ENCODE data around the gene REG1A.

REG1A gene, protein sequence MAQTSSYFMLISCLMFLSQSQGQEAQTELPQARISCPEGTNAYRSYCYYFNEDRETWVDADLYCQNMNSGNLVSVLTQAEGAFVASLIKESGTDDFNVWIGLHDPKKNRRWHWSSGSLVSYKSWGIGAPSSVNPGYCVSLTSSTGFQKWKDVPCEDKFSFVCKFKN

GRCh38 chr2:79120194-79120713, at the start of gene REG1A:
TSS of gene REG1A (plus strand) at chr2:79120488. CDS start at chr2:79120862, 374 bp downstream.
- in situ Hi-C loops (cut with HindIII; ENCODE audit: low pct_unique_long_range_greater_than_20kb, low sequenced_read_pairs), result no loop called here
- TF ChIP-seq JUND (IDR thresholded peaks at IDR 0.05; ENCODE audit: low read depth), result no peak
- no peak for DNase-seq (ENCODE audit: low read depth in 1 of 2, low spot score in 1 of 2)

DNA sequence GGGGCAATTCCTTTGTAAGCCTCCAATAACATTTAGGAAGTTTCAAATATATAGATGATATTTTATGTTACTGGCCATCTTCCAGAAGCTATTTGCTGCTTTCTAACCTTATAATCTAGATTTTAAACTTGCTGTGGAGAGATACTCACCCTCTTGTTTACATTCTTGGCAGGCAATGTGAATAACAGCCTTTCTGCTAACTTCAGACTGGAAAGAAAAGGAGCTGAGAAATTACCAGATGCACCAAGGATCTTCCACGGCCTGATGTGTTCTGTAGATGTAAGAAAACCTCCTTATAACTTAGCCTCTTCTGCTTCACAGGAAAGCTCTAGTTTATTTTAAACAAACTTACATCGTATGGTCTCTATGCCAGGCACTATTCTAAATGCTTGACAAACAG, 49.2 kb upstream of the REG1A start:
- no peak for DNase-seq (ENCODE audit: low read depth in 1 of 2, low spot score in 1 of 2)
- no peak for TF ChIP-seq JUND (IDR thresholded peaks at IDR 0.05; ENCODE audit: low read depth)
- in situ Hi-C loops (cut with HindIII; ENCODE audit: low pct_unique_long_range_greater_than_20kb, low sequenced_read_pairs), result no loop called here

DNA sequence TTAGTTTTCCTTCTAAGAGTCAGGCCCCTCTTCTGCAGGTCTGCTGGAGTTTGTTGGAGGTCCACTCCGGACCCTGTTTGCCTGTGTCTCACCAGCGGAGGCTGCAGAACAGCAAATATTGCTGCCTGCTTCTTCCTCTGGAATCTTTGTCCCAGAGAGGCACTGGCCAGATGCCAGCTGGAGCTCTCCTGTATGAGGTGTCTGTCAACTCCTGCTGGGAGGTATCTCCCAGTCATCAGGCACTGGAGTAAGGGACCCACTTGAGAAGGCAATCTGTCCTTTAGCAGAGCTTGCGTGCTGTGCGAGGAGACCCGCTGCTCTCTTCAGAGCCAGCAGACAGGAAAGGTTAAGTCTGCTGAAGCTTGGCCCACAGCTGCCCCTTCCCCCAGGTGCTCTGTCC, 37.3 kb upstream of the REG1A start:
- in situ Hi-C loops (cut with HindIII; ENCODE audit: low pct_unique_long_range_greater_than_20kb, low sequenced_read_pairs), result no loop called here
- no peak for DNase-seq (ENCODE audit: low read depth in 1 of 2, low spot score in 1 of 2)
- TF ChIP-seq JUND (IDR thresholded peaks at IDR 0.05; ENCODE audit: low read depth), result no peak

DNA sequence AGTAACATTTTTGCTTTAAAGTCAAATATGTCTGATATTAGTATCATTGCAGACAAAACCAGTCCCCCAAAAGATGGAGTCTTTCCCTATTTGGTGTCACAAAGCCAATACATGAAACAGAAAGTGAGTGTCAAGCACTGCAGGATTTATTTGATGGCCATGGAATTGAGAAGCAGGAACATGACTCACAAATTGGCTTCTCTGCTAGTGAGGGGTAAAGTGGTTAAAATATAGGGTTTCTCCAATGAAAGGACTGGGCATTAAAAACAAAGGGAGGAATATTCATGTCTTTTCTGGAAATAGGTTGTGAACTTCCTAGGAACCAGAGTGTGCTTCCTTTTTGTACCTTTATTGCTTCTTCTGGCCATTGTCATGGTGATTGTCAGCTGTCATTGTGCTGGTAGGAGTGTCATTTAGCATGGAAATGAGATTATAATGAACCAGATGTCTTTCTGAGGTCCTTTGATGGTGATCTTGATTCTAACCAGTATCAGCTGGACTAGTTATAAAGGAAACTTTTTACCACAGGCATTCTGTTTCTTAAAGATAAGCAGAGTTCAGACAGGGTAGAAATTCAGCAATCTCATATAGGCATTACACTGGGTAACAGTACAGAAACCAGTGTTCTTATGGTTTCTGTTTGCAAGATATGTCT, 36.6 kb upstream of the REG1A start:
- no peak for DNase-seq (ENCODE audit: low read depth in 1 of 2, low spot score in 1 of 2)
- in situ Hi-C loops (cut with HindIII; ENCODE audit: low pct_unique_long_range_greater_than_20kb, low sequenced_read_pairs), result no loop called here
- TF ChIP-seq JUND (IDR thresholded peaks at IDR 0.05; ENCODE audit: low read depth), result no peak

- in situ Hi-C loops (cut with HindIII; ENCODE audit: low pct_unique_long_range_greater_than_20kb, low sequenced_read_pairs), result no loop called here
- TF ChIP-seq JUND (IDR thresholded peaks at IDR 0.05; ENCODE audit: low read depth), result no peak
- DNase-seq (ENCODE audit: low read depth in 1 of 2, low spot score in 1 of 2), result no peak
Observed at GRCh38 chr2:79084495-79085135, 35.7 kb upstream of the REG1A start.

DNA sequence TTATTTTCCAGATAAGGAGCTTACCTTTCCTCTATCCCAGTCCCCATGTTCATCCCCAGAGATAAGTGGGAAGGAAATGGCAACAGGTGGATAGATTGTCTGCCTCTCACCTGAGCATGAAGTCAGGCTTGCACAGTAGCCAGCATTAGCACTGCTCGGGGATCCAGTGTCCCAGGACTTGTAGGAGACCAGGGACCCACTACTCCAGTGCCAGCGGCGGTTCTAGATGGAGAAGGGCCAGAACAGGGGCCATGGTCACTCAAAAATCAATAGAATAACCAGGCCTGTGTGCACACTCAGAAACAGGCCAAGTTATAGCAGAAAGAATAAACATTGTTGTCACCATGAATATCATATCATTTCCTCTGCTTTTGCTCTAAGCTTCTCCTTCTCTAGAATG, 34.9 kb upstream of the REG1A start:
- in situ Hi-C loops (cut with HindIII; ENCODE audit: low pct_unique_long_range_greater_than_20kb, low sequenced_read_pairs), result no loop called here
- no peak for TF ChIP-seq JUND (IDR thresholded peaks at IDR 0.05; ENCODE audit: low read depth)
- no peak for DNase-seq (ENCODE audit: low read depth in 1 of 2, low spot score in 1 of 2)

DNA sequence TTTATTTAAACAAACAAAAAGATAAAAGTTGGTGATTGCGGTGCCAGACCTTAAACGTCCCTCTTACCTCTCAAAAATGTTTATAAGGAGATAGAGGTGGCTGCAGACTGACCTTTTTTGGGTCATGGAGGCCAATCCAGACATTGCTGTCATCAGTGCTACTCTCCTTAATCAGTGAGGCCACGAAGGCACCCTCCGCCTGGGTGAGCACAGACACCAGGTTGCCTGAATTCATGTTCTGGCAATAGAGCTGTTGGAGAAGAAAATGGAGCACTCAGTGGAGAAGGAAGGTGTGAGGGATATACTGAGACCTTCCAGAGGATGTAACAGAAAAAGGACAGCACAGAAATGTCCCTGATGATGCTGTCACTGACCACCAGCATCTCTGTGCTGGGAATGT, 34.0 kb upstream of the REG1A start:
- in situ Hi-C loops (cut with HindIII; ENCODE audit: low pct_unique_long_range_greater_than_20kb, low sequenced_read_pairs), result no loop called here
- DNase-seq (ENCODE audit: low read depth in 1 of 2, low spot score in 1 of 2), result no peak
- no peak for TF ChIP-seq JUND (IDR thresholded peaks at IDR 0.05; ENCODE audit: low read depth)

GRCh38 chr2:79087785-79088364, 32.4 kb upstream of the REG1A start, which contains the start of gene REG1B:
TSS of gene REG1B (minus strand) at chr2:79087993. CDS start at chr2:79087612, 381 bp downstream.
- DNase-seq (ENCODE audit: low read depth in 1 of 2, low spot score in 1 of 2), result no peak
- in situ Hi-C loops (cut with HindIII; ENCODE audit: low pct_unique_long_range_greater_than_20kb, low sequenced_read_pairs), result no loop called here
- TF ChIP-seq JUND (IDR thresholded peaks at IDR 0.05; ENCODE audit: low read depth), result no peak

GRCh38 chr2:79090693-79091092, 29.6 kb upstream of the REG1A start:
- no peak for TF ChIP-seq JUND (IDR thresholded peaks at IDR 0.05; ENCODE audit: low read depth)
- in situ Hi-C loops (cut with HindIII; ENCODE audit: low pct_unique_long_range_greater_than_20kb, low sequenced_read_pairs), result no loop called here
- no peak for DNase-seq (ENCODE audit: low read depth in 1 of 2, low spot score in 1 of 2)

DNA sequence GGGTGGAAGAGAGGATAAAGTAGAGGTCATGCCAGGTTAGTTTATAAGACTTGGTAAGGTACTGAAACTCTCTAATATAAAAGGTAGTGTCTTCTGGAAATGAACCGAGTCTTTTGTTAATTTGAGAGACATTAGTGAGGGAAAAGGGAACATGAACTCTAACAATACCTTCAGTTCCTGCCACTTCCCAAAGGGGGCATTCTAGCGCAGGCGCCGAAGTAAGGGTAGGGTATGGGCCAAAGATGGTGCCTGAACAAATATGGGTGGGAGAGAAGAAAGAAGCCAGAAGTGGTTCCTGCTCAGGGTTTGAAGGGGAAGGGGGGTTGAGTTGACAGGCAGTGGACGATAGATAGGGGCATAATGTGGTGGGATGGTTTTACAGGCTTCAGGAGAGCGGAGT, 22.4 kb upstream of the REG1A start:
- no peak for DNase-seq (ENCODE audit: low read depth in 1 of 2, low spot score in 1 of 2)
- in situ Hi-C loops (cut with HindIII; ENCODE audit: low pct_unique_long_range_greater_than_20kb, low sequenced_read_pairs), result no loop called here
- no peak for TF ChIP-seq JUND (IDR thresholded peaks at IDR 0.05; ENCODE audit: low read depth)

DNA sequence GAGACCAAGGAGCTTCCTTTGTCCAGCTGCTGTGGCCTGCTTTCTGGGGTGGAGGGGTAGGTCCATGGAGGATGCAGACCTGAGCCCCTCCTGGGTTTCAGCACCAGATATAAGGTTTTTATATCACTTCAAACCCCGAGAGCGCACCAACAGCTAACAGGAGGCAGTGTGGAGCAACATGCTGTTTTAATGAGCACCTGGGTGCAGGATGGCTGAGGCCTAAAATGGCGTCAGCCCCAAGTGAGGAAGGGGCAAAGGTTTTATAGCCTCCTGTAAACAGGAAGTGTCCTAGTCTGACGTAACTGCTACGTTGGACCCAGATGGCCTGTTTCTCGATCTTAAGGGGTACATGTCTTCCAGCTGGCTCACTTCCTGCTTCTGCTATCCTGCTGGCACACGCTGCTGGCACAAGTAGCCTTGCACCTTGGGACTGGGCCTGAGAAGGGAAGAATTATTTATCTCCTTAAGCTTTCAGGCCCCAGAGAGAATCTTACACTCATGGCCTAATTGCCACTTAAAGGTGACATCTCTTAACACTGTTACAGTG, 21.1 kb upstream of the REG1A start:
- TF ChIP-seq JUND (IDR thresholded peaks at IDR 0.05; ENCODE audit: low read depth), result no peak
- DNase-seq (ENCODE audit: low read depth in 1 of 2, low spot score in 1 of 2), result no peak
- in situ Hi-C loops (cut with HindIII; ENCODE audit: low pct_unique_long_range_greater_than_20kb, low sequenced_read_pairs), result no loop called here

DNA sequence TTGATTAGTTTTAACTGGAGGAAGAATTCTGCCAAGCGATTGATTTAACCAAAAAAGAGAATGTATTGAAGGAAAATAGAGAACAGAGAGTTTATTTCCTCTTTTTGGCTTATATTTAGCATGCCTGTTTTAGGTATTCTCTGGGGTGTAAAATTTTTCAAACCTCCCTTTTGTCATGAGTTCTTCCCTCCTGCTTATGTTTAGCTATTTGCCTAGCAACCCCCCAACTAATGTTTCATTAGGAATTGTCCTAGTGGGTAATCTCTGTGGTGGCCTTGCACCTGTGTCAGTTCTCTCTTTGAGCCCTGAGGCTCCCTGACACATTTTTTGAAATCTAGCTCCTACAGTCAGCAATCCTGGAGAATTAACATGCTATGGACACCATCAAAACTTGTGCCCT, 20.0 kb upstream of the REG1A start:
- no peak for DNase-seq (ENCODE audit: low read depth in 1 of 2, low spot score in 1 of 2)
- in situ Hi-C loops (cut with HindIII; ENCODE audit: low pct_unique_long_range_greater_than_20kb, low sequenced_read_pairs), result no loop called here
- TF ChIP-seq JUND (IDR thresholded peaks at IDR 0.05; ENCODE audit: low read depth), result no peak

GRCh38 chr2:79101024-79101423, 19.3 kb upstream of the REG1A start:
- in situ Hi-C loops (cut with HindIII; ENCODE audit: low pct_unique_long_range_greater_than_20kb, low sequenced_read_pairs), result no loop called here
- no peak for DNase-seq (ENCODE audit: low read depth in 1 of 2, low spot score in 1 of 2)
- TF ChIP-seq JUND (IDR thresholded peaks at IDR 0.05; ENCODE audit: low read depth), result no peak
